ENCODE data around the gene TYW5.

The TYW5 gene

GRCh38 chr2:199955339-199956061 lies at the start of gene TYW5, which contains the start of gene MAIP1:
Gene TYW5 (minus strand): TSS chr2:199955491. CDS start chr2:199955470, 21 bp downstream.
Gene MAIP1 (plus strand): TSS chr2:199955582. CDS start chr2:199955799, 217 bp downstream.
- DNase-seq = peak; percentile 86

GRCh38 chr2:200003444-200003843 lies 48.2 kb upstream of the TYW5 start:
- DNase-seq = no peak

GRCh38 chr2:200000444-200001163 lies 45.3 kb upstream of the TYW5 start:
- no peak for DNase-seq

GRCh38 chr2:199999166-199999565 lies 43.9 kb upstream of the TYW5 start:
- no peak for DNase-seq

GRCh38 chr2:199997296-199997695 lies 42.0 kb upstream of the TYW5 start:
- DNase-seq = no peak

- no peak for DNase-seq
Measured at GRCh38 chr2:199994896-199995295, 39.6 kb upstream of the TYW5 start.

GRCh38 chr2:199994371-199994770 lies 39.1 kb upstream of the TYW5 start:
- no peak for DNase-seq

- DNase-seq = no peak
Measured at GRCh38 chr2:199992296-199992695, 37.0 kb upstream of the TYW5 start.

- DNase-seq = no peak
Measured at GRCh38 chr2:199991691-199992090, 36.4 kb upstream of the TYW5 start.

- DNase-seq = no peak
Measured at GRCh38 chr2:199989822-199990221, 34.5 kb upstream of the TYW5 start.

GRCh38 chr2:199988151-199988550 lies 32.9 kb upstream of the TYW5 start:
- no peak for DNase-seq

- DNase-seq = no peak
Measured at GRCh38 chr2:199987586-199987985, 32.3 kb upstream of the TYW5 start.

- peak; percentile 46 for DNase-seq
Measured at GRCh38 chr2:199985625-199986207, 30.4 kb upstream of the TYW5 start.

- no peak for DNase-seq
Measured at GRCh38 chr2:199984755-199985154, 29.5 kb upstream of the TYW5 start.

- DNase-seq = no peak
Measured at GRCh38 chr2:199984159-199984558, 28.9 kb upstream of the TYW5 start.

- DNase-seq = no peak
Measured at GRCh38 chr2:199983534-199983933, 28.2 kb upstream of the TYW5 start.

GRCh38 chr2:199982126-199982843 lies 27.0 kb upstream of the TYW5 start:
- no peak for DNase-seq

- peak; percentile 74 for DNase-seq
Measured at GRCh38 chr2:199979832-199980628, 24.7 kb upstream of the TYW5 start.

- DNase-seq = no peak
Measured at GRCh38 chr2:199979398-199979797, 24.1 kb upstream of the TYW5 start.

- DNase-seq = no peak
Measured at GRCh38 chr2:199977984-199978415, 22.7 kb upstream of the TYW5 start.

- DNase-seq = no peak
Measured at GRCh38 chr2:199975273-199975895, 20.1 kb upstream of the TYW5 start.

GRCh38 chr2:199973703-199974102 lies 18.4 kb upstream of the TYW5 start:
- no peak for DNase-seq

Data from COR-L47 (cell line).